ENCODE measurements around the gene C10orf120.

The C10orf120 gene

DNA sequence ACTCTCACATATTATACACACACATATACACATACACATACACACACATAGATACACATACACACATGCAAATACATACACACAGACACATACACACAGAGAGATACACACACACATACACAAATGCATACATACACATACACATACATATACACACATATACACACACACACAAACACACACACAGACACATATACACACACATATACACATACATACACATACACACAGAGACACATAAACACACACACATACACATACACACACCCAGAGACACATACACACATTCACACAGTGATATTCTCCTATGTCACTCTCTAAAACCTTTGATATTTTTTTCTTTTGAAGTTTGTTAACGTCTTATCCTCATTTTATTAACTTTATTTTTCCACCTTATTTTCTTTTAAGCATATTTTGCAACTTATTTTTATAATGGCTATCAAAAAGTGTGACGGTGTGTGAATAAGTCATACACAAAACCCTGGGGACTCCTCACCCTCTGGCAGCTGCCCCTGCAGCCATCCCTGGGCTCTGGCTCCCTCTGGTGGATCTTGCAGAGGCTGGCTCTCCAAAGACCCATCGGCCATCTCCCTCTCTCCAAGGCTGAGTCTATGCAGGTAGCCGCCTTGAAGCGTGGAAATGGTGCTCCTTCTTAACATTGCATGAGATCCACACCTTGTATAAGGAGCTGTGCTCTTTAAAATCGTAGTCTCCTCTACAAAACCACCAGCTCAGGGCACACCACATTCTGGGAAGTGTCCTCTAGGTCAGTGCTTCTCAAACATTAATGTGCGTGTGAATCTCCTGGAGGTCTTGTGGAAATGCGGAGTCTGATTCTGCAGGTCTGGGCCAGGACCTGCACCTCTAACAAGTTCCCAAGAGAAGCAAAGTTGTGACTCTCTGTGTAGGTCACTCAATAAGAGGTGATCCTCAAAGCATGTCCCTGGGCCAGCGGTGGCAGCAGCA lies 4.1 kb upstream of the C10orf120 start:
- H3K4me3 ChIP-seq (ENCODE audit: low read depth, low read length): no peak overlapping the region
- no peaks in the 10 kb centered on the region for H3K79me2 ChIP-seq (ENCODE audit: control insufficient read depth, insufficient read depth, low read length, unreplicated experiment)
- H3K36me3 ChIP-seq (ENCODE audit: insufficient read depth, low read length): no peaks in the 10 kb centered on the region
- H2AFZ ChIP-seq (ENCODE audit: low read length, unreplicated experiment): no peak overlapping the region
- H3K4me1 ChIP-seq (ENCODE audit: control insufficient read depth, insufficient read depth, low read length, unreplicated experiment): no peaks in the 10 kb centered on the region
- H3K27me3 ChIP-seq (ENCODE audit: insufficient read depth, low read length): peaks cover 14% of the 10 kb centered on the region; the same call in 1 of the 2 replicates
- no peak overlapping the region for H3K27ac ChIP-seq (ENCODE audit: low read depth, low read length)

DNA sequence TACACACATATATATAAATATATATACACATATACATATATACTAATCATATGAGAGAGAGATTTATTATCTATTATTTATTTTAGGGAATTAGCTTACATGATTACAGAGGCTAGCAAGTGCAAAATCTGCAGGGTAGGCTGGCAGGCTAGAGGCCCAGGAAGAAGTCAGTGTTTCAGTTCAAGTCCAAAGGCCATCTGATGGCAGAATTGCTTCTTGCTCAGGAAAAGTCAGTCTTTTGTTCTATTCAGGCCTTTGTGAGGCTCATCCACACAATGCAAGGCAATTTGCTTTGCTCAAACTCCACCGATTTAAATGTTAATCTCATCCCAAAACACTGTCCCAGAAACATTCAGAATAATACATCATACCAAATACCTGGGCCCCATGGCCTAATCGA lies 2.6 kb upstream of the C10orf120 start:
- H3K79me2 ChIP-seq (ENCODE audit: control insufficient read depth, insufficient read depth, low read length, unreplicated experiment): no peaks in the 10 kb centered on the region
- no peak overlapping the region for H3K4me3 ChIP-seq (ENCODE audit: low read depth, low read length)
- H3K36me3 ChIP-seq (ENCODE audit: insufficient read depth, low read length): no peaks in the 10 kb centered on the region
- no peak overlapping the region for H3K27ac ChIP-seq (ENCODE audit: low read depth, low read length)
- no peak overlapping the region for H2AFZ ChIP-seq (ENCODE audit: low read length, unreplicated experiment)
- no peaks in the 10 kb centered on the region for H3K4me1 ChIP-seq (ENCODE audit: control insufficient read depth, insufficient read depth, low read length, unreplicated experiment)
- H3K27me3 ChIP-seq (ENCODE audit: insufficient read depth, low read length): 0 out of 2 replicates have a peak, but pooled peaks cover 5% of the 10 kb centered on the region

DNA sequence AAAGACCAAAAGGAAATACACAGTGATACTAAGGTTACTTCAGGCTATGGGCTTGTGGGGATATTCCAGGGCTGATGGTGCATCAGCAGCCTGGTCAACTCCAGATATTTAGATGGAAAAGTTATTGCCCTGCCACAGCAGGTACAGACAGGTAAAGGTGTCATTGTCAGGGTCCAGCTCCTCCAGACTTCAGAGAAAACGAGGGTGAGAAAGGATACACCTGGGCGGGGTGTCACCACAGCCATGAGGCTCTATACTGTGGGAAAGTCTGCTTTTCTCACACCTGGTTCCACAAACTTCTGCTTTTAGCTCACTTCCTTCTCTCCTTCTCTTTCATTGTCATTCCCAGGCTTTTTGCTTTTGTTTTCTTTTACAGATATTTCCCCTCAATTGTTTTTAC lies 2.0 kb upstream of the C10orf120 start:
- H3K4me3 ChIP-seq (ENCODE audit: low read depth, low read length): no peak overlapping the region
- H3K36me3 ChIP-seq (ENCODE audit: insufficient read depth, low read length): no peaks in the 10 kb centered on the region
- no peaks in the 10 kb centered on the region for H3K4me1 ChIP-seq (ENCODE audit: control insufficient read depth, insufficient read depth, low read length, unreplicated experiment)
- H3K27ac ChIP-seq (ENCODE audit: low read depth, low read length): no peak overlapping the region
- H3K27me3 ChIP-seq (ENCODE audit: insufficient read depth, low read length): 0 out of 2 replicates have a peak, but pooled peaks cover 5% of the 10 kb centered on the region
- no peaks in the 10 kb centered on the region for H3K79me2 ChIP-seq (ENCODE audit: control insufficient read depth, insufficient read depth, low read length, unreplicated experiment)
- H2AFZ ChIP-seq (ENCODE audit: low read length, unreplicated experiment): no peak overlapping the region

DNA sequence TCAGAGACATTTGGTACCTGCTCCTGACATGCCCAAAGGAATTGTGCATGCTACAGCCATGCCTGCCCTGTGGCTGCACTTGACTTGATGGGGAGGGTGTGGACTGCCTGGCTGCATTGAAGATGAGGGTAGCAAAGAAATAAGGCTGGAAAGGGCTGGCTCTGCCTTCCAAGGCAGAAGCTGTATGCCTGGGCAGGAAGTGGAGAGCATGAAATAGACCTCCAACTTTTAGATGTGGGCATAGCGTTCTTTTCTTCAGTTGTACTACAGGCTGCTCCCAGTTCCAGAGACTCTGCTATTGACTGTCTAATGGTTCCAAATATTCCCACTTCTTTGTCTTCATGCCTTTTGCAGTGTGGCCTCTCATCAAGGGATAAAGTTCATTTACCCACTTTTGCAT lies 3.0 kb downstream of the C10orf120 start:
- H3K4me3 ChIP-seq (ENCODE audit: low read depth, low read length): no peak overlapping the region

DNA sequence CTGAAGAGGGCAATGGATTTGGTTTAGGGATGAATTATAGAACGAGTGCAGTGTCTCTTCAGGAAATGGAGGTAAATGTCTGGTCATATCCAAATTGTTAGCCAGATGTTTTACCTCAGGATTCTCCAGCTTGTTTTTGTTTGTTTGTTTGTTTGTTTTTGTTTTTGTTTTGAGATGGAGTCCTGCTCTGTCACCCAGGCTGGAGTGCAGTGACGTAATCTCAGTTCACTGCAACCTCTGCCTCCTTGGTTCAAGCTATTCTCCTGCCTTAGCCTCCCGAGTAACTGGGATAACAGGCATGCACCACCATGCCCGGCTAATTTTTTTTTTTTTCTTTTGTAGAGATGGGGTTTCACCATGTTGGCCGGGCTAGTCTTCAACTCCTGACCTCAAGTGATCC lies 6.9 kb downstream of the C10orf120 start:
- Histone ChIP-seq H2AFZ (ENCODE audit: low read length, unreplicated experiment) (no peak overlapping the region), H3K4me3 (ENCODE audit: low read depth, low read length) (no peak overlapping the region), H3K79me2 (ENCODE audit: control insufficient read depth, insufficient read depth, low read length, unreplicated experiment) (no peaks in the 10 kb centered on the region), H3K36me3 (ENCODE audit: insufficient read depth, low read length) (no peaks in the 10 kb centered on the region), H3K4me1 (ENCODE audit: control insufficient read depth, insufficient read depth, low read length, unreplicated experiment) (peaks cover 11% of the 10 kb centered on the region), H3K27me3 (ENCODE audit: insufficient read depth, low read length) (peaks cover 50% of the 10 kb centered on the region), H3K27ac (ENCODE audit: low read depth, low read length) (no peak overlapping the region)

More for the DNA sequence above, 3.0 kb downstream of the C10orf120 start:
- H2AFZ ChIP-seq (ENCODE audit: low read length, unreplicated experiment): no peak overlapping the region
- H3K79me2 ChIP-seq (ENCODE audit: control insufficient read depth, insufficient read depth, low read length, unreplicated experiment): no peaks in the 10 kb centered on the region
- H3K4me1 ChIP-seq (ENCODE audit: control insufficient read depth, insufficient read depth, low read length, unreplicated experiment): no peaks in the 10 kb centered on the region
- H3K27ac ChIP-seq (ENCODE audit: low read depth, low read length): no peak overlapping the region
- no peaks in the 10 kb centered on the region for H3K36me3 ChIP-seq (ENCODE audit: insufficient read depth, low read length)
- H3K27me3 ChIP-seq (ENCODE audit: insufficient read depth, low read length): peaks cover 39% of the 10 kb centered on the region

DNA sequence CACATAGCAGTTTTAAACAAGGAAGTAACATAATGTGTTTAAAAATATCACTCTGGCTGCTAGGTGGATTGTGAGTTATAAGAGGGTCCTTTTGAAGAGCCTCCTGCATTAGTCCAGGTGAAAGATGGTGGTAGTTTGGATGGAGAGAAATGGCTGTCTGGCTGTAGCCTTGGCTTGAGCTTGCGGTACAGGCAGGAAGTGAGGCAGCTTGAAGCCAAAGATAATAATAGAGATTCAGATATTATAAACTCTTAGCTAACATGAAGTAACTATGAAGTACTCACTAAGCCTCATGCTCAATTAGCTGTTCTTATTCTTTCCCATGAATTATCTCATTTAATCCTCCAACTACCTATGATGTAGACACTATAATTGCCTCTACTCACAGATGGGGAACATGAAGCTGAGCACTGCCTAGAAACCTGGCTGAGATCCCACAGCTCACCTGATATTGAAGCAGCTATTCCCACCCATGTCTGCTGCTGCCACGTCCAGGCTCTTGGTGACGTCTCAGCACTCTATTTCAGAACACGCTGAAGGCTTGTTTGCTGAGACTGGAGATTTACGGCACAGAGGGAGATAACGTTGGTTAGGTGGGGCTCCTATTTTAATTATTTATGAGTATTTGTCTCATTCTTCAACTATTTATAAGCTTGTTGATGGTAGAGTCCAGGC lies 10.4 kb downstream of the C10orf120 start:
- no peaks in the 10 kb centered on the region for H3K36me3 ChIP-seq (ENCODE audit: insufficient read depth, low read length)
- H3K27ac ChIP-seq (ENCODE audit: low read depth, low read length): no peak overlapping the region
- peaks cover 11% of the 10 kb centered on the region for H3K4me1 ChIP-seq (ENCODE audit: control insufficient read depth, insufficient read depth, low read length, unreplicated experiment)
- H3K79me2 ChIP-seq (ENCODE audit: control insufficient read depth, insufficient read depth, low read length, unreplicated experiment): no peaks in the 10 kb centered on the region
- peaks cover 46% of the 10 kb centered on the region for H3K27me3 ChIP-seq (ENCODE audit: insufficient read depth, low read length)
- no peak overlapping the region for H3K4me3 ChIP-seq (ENCODE audit: low read depth, low read length)
- no peak overlapping the region for H2AFZ ChIP-seq (ENCODE audit: low read length, unreplicated experiment)

DNA sequence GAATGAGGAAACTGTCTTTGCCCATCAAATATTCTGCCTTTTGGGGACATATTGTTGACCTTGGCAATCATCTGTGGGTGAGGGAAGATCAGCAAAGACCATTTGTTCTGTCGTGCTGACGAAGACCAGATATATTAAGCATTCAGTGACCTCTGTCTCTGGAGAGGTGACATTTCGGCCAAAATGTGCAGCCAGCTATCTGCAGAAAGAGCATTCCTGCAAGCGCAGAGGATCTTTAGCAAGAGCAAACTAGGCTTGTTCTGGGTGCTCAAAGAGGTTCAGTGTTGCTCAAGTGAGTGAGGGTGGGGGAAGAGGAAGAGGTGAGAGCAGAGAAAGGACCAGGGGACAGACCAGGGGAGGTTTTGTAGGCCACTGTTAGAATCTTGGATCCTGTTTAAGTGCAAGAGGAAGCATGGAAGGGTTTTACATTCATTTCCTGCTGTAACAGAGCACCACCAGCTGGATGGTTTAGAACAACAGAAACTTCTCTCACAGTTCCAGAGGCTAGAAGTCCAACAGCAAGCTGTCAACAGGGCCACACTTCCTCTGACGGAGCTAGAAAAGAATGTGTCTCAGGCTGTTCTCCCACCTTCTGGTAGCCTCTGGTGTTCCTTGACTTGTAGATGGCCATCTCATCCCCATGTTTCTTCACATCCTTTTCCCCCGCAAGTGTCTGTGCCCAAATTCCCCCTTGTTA lies 11.2 kb downstream of the C10orf120 start:
- H3K4me1 ChIP-seq (ENCODE audit: control insufficient read depth, insufficient read depth, low read length, unreplicated experiment): peaks cover 11% of the 10 kb centered on the region
- no peaks in the 10 kb centered on the region for H3K36me3 ChIP-seq (ENCODE audit: insufficient read depth, low read length)
- no peak overlapping the region for H3K27ac ChIP-seq (ENCODE audit: low read depth, low read length)
- H3K27me3 ChIP-seq (ENCODE audit: insufficient read depth, low read length): peaks cover 45% of the 10 kb centered on the region
- H2AFZ ChIP-seq (ENCODE audit: low read length, unreplicated experiment): no peak overlapping the region
- no peak overlapping the region for H3K4me3 ChIP-seq (ENCODE audit: low read depth, low read length)
- H3K79me2 ChIP-seq (ENCODE audit: control insufficient read depth, insufficient read depth, low read length, unreplicated experiment): no peaks in the 10 kb centered on the region

DNA sequence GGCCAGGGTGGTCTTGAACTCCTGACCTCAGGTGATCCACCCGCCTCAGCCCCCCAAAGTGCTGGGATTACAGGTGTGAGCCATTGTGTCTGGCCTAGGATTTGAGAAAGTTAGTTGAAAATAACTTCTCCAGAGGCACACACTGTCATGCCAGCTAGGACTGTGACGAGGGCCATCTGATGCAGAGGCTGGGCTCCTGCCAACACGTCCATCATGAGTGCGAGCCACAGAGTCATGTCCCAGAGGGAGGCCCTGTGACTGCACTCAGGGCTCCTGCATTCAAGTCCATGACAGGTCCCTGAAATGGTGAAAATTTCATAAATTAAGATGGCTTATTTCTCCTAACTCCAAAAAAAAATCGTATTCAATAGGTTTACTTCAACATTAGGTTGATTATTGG lies 17.1 kb downstream of the C10orf120 start:
- Histone ChIP-seq H3K4me1 (ENCODE audit: control insufficient read depth, insufficient read depth, low read length, unreplicated experiment) (no peaks in the 10 kb centered on the region), H3K36me3 (ENCODE audit: insufficient read depth, low read length) (no peaks in the 10 kb centered on the region), H3K27ac (ENCODE audit: low read depth, low read length) (no peak overlapping the region), H3K4me3 (ENCODE audit: low read depth, low read length) (no peak overlapping the region), H3K27me3 (ENCODE audit: insufficient read depth, low read length) (peaks cover 40% of the 10 kb centered on the region), H2AFZ (ENCODE audit: low read length, unreplicated experiment) (no peak overlapping the region), H3K79me2 (ENCODE audit: control insufficient read depth, insufficient read depth, low read length, unreplicated experiment) (no peaks in the 10 kb centered on the region)

DNA sequence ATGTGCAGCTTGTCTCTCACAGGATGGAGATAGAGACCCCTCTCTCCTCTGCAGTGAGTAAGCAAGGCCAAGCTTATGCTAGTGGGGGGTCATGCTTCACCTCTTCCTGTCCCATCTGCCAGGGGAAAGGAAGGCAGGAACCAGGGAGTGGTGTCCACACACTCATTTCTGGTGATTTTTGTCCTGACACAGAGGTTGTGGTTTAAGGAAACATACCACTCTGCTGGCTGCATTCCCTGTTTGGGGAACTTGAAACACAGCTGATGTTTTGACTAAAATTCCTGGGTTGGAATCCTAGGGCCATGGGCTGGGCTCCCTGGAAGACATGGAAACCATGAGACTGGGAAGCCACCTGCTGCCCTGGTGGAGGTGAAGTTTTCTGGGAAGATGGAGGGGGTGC lies 21.4 kb downstream of the C10orf120 start:
- no peak overlapping the region for H3K4me3 ChIP-seq (ENCODE audit: low read depth, low read length)

DNA sequence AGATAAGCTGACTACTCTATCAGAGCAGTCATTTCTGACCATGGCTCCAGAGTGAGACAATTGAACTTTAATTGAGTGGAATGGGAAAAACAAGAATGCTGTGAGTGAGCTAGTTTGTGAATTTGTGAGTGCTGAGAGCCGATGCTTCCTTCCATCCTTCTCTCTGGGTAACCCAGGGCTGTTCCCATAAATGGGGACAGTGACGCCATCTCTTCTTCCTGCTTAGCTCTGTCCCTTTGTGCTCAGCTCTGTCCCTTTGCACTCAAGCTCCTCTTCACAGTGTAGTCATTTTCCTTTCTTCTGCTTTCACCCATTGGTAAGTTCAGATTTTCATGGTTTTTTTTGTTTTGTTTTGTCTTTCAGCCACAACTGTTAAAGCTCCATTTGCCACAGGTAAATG lies 24.4 kb downstream of the C10orf120 start:
- H3K4me1 ChIP-seq (ENCODE audit: control insufficient read depth, insufficient read depth, low read length, unreplicated experiment): no peaks in the 10 kb centered on the region
- H2AFZ ChIP-seq (ENCODE audit: low read length, unreplicated experiment): no peak overlapping the region
- peaks cover 77% of the 10 kb centered on the region for H3K27me3 ChIP-seq (ENCODE audit: insufficient read depth, low read length)
- H3K27ac ChIP-seq (ENCODE audit: low read depth, low read length): no peak overlapping the region
- no peaks in the 10 kb centered on the region for H3K36me3 ChIP-seq (ENCODE audit: insufficient read depth, low read length)
- no peaks in the 10 kb centered on the region for H3K79me2 ChIP-seq (ENCODE audit: control insufficient read depth, insufficient read depth, low read length, unreplicated experiment)
- H3K4me3 ChIP-seq (ENCODE audit: low read depth, low read length): no peak overlapping the region

More for the DNA sequence above, 21.4 kb downstream of the C10orf120 start:
- Histone ChIP-seq H3K27me3 (ENCODE audit: insufficient read depth, low read length) (peaks cover 57% of the 10 kb centered on the region), H3K27ac (ENCODE audit: low read depth, low read length) (no peak overlapping the region), H2AFZ (ENCODE audit: low read length, unreplicated experiment) (no peak overlapping the region), H3K36me3 (ENCODE audit: insufficient read depth, low read length) (no peaks in the 10 kb centered on the region), H3K79me2 (ENCODE audit: control insufficient read depth, insufficient read depth, low read length, unreplicated experiment) (no peaks in the 10 kb centered on the region), H3K4me1 (ENCODE audit: control insufficient read depth, insufficient read depth, low read length, unreplicated experiment) (no peaks in the 10 kb centered on the region)
